ENCODE measurements around the gene PDZD2. TPM values are rescaled to one million over a fixed set of nuclear protein-coding genes. Genes with fewer than 3 reads are reported as not detected.

The PDZD2 gene
- total RNA-seq, 1 experiment from 2014 or later = 0.37 TPM

DNA sequence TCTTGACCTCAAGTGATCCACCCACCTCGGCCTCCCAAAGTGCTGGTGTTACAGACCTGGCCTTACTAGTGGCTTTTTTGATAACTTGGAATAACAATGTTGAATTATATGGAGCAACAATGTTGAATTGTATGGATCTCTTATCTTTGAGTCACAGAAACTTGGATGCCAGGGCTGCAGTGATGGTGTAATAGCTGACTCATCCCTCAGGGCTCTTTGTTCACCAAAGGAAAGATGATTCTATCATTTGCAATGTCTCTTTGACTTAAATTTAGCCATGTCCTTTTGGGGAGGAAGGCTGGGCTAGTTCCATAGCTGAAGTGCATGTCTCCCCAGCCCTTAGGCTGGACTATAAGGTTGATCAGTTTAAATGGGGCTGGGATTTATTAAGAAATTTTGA, 172.3 kb downstream of the PDZD2 start:
- no peaks in the 10 kb centered on the region for H4K20me1 ChIP-seq (ENCODE audit: insufficient read depth)
- ATAC-seq (peak; percentile 19; the same call in 1 of the 2 replicates), DNase-seq (ENCODE audit: low read depth, low spot score) (peak; percentile 48)
- H3K9me2 ChIP-seq (ENCODE audit: insufficient read depth) = no peaks in the 10 kb centered on the region
- no peaks in the 10 kb centered on the region for H3K79me2 ChIP-seq (ENCODE audit: insufficient read depth, low read length)
- H3K9me3 ChIP-seq (ENCODE audit: control insufficient read depth in 1 of 2, insufficient read depth in 1 of 2, low read depth in 1 of 2, low read length in 2 of 2) = no peaks in the 10 kb centered on the region
- ChIA-PET POLR2A (no interaction called here), RAD21 (ENCODE audit: low non-redundant PET in 1 of 2, low total read pairs in 2 of 2, uncharacterized antibody in 2 of 2, unreplicated experiment in 2 of 2) (no interaction called here), CTCF (interaction anchor here (0.9 to 1.0 kb wide), 2 partner anchors 13 to 265 kb away, joined by 3 to 5 read pairs; no protein-coding TSS in a partner anchor)
- H2AFZ ChIP-seq (ENCODE audit: low read depth, low read length, poor library complexity, severe bottlenecking) = no peak overlapping the region
- H3K4me3 ChIP-seq (replicated peaks in 1 of 2; ENCODE audit: low read depth in 1 of 2, low read length in 2 of 2) = no peak overlapping the region
- no peak overlapping the region for H3K9ac ChIP-seq (ENCODE audit: low read length)
- peaks cover 0 to 14% of the 10 kb centered on the region in 2 experiments; a peak in 2 of 4 replicates for H3K4me1 ChIP-seq (ENCODE audit: control insufficient read depth in 1 of 2, insufficient read depth in 2 of 2, low read length in 2 of 2)
- BruUV-seq (replicated peaks) = no TSS peak
- intact Hi-C loops (cut with micrococcal nuclease) = no loop called here
- peaks cover 4% of the 10 kb centered on the region; the same call in 1 of the 2 replicates for H3K27me3 ChIP-seq (ENCODE audit: insufficient read depth, low read length)
- H3K4me2 ChIP-seq (ENCODE audit: low read length) = peak overlapping the region; percentile 24; the same call in 1 of the 2 replicates
- no peak overlapping the region for H3K27ac ChIP-seq (ENCODE audit: low read depth, low read length)
- H3K36me3 ChIP-seq (ENCODE audit: control insufficient read depth in 1 of 2, insufficient read depth in 2 of 2, low read length in 2 of 2) = no peaks in the 10 kb centered on the region
- TF ChIP-seq POLR2A (IDR thresholded peaks at IDR 0.05; ENCODE audit: borderline replicate concordance, extremely low read depth, insufficient read depth, insufficient read length) = no peak
- TF ChIP-seq FOSL1 (IDR thresholded peaks at IDR 0.05; ENCODE audit: low read depth) = peak; percentile 73
- TF ChIP-seq RAD21 (IDR thresholded peaks at IDR 0.05; ENCODE audit: low read depth) = no peak
- TF ChIP-seq SRF (IDR thresholded peaks at IDR 0.05; ENCODE audit: low read depth) = peak; percentile 53; the same call in 1 of the 2 replicates
- no peak for TF ChIP-seq YY1 (IDR thresholded peaks at IDR 0.05; ENCODE audit: extremely low read depth, insufficient replicate concordance, low read depth, low read length)
- TF ChIP-seq ZNF274 (IDR thresholded peaks at IDR 0.05; ENCODE audit: low read depth, low read length) = no peak
- TF ChIP-seq CBX3 (IDR thresholded peaks at IDR 0.05; ENCODE audit: low read depth) = no peak
- TF ChIP-seq EZH2phosphoT487 (IDR thresholded peaks at IDR 0.05; ENCODE audit: borderline replicate concordance) = no peak
- TF ChIP-seq ATF3 (IDR thresholded peaks at IDR 0.05) = peak; percentile 26; the same call in 1 of the 2 replicates
- TF ChIP-seq ZBTB33 (IDR thresholded peaks at IDR 0.05; ENCODE audit: extremely low read depth, insufficient replicate concordance, low read length) = no peak
- no peak for TF ChIP-seq EGR1 (IDR thresholded peaks at IDR 0.05; ENCODE audit: low read depth)
- TF ChIP-seq CTCF (IDR thresholded peaks at IDR 0.05 in 2 of 3, conservative IDR thresholded peaks at IDR 0.05 in 1 of 3; ENCODE audit: borderline replicate concordance in 1 of 3, insufficient read depth in 1 of 3, low read depth in 2 of 3, low read length in 2 of 3) = no peak
- no peak for TF ChIP-seq SIN3A (IDR thresholded peaks at IDR 0.05; ENCODE audit: low read depth)
- no peak for TF ChIP-seq ELF1 (IDR thresholded peaks at IDR 0.05; ENCODE audit: borderline replicate concordance, low read depth)
- TF ChIP-seq POLR2AphosphoS5 (IDR thresholded peaks at IDR 0.05; ENCODE audit: low read depth, low read length) = no peak
- TF ChIP-seq ZFX (IDR thresholded peaks at IDR 0.05) = no peak
- peak; percentile 86 for TF ChIP-seq CEBPB (IDR thresholded peaks at IDR 0.05; ENCODE audit: low read depth)
- TF ChIP-seq EZH2 (IDR thresholded peaks at IDR 0.05) = no peak
- TF ChIP-seq SP1 (IDR thresholded peaks at IDR 0.05; ENCODE audit: low read depth) = no peak
- no peak for TF ChIP-seq MAX (IDR thresholded peaks at IDR 0.05)
- TF ChIP-seq TCF7L2 (IDR thresholded peaks at IDR 0.05; ENCODE audit: borderline replicate concordance, extremely low read depth, insufficient read depth, insufficient read length) = no peak
